Measurements from ENCODE around the gene MUC5B.

Gene MUC5B

DNA sequence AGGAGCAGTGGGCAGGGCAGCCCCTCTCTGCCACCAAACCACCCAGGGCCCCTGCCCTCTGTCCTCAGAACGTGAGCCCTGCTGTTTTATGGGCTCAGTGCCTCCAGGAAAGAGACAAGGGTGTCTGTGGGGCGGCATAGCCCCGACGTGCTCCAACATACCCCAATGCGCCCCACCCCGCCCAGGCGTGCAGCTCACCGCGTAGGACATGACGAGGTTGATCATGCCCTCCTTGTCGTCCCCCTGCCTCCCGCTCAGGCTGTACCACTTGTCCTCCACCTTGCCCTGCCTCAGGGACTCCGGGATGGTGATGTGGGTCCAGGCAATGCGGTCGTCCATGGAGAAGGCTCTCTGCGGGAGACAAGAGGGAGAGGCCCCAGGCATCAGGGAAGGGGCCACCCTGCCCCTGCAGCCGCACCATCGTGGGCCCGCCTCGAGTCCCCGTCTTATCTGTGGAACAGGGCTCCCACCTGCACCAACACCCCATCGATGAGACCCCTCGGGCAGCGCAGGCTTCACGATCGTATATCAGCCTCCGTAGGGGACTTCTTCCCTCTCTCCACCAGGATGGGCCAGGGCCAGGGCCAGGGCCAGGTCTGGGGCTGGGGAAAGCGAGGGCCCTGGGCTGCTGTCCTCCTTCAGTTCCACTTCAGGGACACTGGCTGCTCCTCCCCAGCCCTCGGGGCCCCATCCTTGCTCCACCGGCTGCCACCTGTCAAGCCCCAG, 65.7 kb downstream of the MUC5B start:
- no peak for DNase-seq

DNA sequence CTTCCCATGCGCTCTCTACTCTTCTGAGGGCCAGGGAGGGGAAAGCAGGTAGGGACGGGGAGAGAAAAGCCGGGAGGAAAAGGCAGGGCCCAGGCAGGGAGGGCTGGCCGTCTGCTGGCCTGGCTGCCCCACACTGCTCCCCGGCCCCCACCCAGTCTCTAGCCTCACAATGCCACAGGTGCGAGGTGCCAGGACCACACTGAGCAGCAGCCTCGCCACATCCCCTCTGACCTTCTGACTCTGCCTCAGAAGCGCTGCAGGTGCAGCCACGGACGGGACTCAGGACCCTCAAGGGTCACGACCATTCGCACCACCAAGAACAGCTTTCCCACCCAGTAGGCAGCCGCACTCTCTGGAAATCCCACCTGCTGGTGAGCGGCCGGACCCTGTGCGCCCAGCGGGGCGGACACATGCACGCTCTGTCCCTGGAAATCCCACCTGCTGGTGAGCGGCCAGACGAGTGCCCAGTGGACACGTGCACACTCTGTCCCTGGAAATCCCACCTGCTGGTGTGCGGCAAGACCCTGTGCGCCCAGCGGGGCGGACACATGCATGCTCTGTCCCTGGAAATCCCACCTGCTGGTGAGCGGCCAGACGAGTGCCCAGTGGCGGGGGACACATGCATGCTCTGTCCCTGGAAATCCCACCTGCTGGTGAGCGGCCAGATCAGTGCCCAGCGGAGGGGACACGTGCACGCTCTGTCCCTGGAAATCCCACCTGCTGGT, 66.5 kb downstream of the MUC5B start:
- DNase-seq: no peak

DNA sequence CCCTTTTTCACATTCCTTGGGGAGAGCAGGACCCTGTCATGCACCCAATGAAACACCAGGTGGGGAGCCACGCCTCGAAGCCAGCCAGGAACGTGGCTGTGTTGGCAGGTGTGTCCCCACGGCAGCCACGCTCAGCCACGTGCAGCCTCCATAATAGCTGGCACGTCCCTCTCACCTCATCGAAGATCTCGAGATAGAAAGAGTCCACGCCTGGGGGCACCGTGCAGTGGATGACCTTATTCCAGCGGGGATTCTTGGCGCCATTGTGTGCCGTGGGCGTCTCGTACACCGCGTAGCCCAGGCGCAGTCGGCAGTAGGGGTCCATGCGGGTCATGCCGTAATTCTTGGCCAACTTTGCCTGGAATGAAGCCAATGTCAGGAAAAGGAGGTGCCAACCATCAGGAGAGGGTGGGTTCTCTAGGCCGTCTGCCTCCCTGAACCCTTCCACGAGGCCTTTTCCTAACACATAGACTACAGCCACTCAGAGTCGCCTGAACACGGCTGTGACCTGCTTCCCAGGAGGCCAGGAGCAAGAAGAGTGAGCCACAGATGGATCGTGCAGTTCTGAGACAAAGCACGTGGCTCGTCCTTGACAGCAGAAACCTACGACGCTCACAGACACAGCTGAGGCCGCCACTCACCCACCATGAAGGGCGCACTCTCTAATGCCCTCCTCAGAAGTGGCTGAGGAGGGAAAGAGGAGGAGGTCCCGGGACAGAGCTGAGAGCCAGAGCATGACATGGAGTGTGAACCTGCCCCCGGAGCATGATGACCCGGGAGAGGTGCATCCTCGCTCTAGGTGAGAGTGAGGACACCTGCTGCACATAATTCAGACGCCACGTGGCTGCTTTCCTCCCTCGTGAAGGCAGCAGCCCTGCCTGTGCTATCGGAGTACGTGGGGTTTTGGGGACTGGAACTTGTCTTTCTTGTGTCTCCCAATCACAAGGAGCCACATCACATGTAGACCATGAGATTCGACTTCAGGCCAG, 67.5 kb downstream of the MUC5B start:
- DNase-seq: no peak

DNA sequence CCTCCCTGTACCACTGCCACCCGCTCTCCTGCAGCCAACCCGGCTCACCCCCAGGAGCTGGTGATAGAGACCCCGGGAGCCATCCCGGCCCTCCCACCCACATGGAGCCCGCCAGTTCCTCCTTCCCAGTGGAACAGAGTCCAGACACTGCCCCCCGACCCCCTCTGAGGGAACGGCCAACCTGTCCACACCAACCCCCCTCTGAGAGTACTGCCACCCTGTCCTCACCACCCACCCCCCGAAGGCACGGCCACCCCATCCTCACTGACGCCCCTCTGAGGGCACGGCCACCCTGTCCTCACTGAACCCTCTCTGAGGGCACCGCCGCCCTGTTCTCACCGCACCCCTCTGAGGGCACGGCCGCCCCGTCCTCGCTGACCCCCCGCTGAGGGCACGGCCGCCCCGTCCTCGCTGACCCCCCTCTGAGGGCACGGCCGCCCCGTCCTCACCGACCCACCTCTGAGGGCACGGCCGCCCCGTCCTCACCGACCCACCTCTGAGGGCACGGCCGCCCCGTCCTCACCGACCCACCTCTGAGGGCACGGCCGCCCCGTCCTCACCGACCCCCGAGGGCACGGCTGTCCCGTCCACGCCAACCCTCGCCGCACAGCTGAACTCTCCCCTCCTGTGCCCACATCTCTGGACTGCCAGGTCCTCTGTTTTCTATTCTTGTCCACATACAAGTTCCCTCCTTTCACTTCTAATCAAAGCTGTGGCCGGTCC, 68.6 kb downstream of the MUC5B start:
- no peak for DNase-seq

DNA sequence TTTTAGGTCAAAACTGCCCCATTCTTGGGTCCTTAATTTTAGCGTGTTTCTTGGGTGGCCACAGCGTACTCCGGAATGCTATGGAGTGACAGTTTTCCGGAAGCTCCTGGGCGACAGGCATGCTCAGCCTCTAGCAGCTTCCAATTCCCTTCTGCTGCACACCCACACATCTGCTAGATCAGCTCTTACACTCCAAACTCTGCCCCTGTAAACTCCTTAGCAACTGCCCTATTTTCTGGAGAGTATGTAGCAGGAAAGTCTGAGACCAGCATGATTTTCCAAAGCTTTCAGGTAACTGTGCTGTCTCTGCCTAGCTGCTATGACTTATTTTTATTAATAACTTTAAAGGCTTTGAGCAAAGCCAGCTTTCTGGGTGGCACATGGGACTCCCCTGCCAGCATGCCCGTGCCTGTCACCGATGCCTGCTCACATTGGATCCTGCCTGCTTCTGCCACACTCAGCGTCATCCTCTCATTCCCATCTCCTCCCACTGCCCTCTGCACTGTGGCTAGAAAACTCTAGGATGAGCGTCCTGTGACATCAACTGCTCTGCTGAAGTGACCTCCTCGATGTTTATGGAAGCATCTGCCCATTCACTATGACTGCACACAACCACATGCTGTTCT, 69.3 kb downstream of the MUC5B start:
- DNase-seq: no peak

DNA sequence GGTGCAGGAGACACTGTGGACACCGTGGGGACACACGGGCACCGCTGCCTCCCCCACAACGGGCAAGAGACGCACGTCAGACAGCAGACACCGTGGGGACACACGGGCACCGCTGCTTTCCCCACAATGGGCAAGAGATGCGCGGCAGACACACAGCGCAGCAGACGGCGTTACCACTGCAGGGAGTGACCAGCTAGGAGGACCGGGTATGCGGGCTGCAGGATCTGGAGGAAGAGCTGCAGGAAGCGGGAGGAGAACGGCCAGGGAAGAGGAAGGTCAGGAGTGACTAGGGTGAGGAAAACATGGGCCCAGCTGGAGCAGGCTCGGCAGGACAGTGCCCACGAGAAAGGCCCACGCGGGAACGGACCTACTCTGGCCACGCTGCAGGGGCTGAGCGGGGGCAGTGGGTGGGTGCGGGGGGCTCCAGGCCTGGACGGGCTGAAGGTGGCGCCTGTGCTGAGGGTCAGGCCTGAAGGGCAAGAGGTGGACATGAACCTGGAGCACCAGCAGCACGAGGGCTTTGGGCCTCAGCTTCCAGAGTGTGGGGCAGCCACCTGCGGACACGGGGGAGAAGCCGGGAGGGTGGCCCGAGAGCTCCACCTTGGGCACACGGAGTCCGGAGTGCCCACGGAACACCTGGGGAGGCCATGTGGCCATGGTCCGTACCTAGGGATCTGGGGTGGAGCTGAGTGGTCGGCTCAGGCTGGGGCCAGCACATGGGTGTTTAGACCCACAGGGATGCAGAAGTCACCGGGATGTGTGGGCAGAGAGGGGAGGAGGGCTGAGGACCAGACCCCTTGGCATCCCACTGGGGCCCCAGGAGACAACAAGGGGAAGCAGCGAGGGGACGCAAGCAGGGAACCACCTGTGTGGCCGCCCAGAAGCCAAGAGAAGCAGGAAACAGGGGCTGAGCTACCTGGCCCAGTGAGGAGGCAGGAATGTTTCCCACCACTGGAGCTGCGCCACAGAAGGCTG, 70.1 kb downstream of the MUC5B start:
- DNase-seq: no peak

DNA sequence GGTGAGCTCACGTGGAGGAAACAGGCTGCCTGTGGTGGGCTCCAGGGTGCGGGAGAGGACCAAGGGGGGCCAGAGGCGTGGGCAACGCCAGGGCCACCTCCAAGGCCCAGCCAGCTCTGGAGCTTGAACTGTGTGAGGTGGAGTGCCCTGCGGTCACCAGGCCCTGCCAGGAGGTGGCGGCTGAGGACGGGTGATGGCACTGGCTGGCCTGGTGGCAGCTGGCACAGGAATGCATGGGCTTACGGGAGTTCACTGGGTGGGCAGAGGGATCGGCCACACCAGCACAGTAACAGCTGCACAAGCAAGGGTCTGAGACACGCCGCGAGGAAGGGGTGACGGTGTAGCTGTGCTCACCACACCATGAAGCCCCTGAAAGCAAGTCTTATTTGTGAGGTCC, 70.8 kb downstream of the MUC5B start:
- DNase-seq: no peak

DNA sequence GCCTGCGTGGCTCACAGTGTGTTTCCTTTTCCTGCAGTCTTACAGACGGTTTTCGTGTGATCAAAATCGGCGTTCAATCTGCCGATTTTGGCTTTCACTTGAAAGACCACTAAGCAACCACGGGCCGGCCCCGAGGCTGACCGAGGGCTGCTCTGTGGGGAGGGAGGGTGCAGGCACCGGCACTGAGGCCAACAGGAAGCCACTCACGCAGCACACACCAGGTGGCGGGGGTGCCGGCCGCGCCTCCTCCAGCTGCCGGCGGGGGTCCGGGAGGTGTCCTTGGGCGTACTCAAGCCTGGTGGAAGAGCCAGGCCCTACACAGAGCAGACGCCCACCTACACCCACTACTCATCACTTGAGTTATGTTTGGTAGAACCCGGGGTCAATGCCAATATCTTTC, 72.2 kb downstream of the MUC5B start:
- DNase-seq: no peak

DNA sequence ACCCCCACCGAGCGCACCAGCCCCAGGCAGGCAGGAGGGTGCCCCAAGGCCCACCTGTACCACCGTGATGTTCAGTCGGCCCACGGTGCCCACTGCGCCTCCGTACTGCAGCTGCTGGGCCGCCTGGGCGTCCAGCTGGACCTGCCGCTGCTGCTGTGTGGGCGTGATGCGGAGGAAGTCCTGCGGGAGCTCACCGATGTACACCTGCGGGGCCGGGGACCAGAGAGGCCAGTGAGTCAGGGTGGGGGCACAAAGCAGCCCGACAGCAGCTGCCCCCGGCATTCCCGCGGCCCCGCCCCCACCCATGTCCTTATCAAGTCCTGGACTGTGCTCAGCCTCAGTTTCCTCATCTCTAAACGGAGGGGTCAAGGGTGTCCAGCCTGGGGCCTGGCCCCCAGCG, 72.7 kb downstream of the MUC5B start:
- no peak for DNase-seq

DNA sequence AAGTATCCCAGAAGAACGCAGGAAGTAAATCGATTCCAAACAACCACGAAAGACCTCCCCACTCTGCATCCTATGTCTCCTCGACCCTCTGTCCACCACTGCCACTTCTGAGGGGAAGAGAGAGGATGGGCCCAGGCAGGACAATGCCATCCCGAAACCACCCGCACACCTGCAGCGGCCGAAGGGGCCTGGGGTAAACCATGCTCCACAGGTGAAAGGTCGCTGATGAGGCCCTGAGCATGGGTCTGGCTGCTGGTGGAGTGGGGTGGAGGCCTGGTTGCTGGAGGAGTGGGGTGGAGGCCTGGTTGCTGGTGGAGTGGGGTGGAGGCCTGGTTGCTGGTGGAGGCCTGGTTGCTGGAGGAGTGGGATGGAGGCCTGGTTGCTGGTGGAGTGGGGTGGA, 73.4 kb downstream of the MUC5B start:
- no peak for DNase-seq

DNA sequence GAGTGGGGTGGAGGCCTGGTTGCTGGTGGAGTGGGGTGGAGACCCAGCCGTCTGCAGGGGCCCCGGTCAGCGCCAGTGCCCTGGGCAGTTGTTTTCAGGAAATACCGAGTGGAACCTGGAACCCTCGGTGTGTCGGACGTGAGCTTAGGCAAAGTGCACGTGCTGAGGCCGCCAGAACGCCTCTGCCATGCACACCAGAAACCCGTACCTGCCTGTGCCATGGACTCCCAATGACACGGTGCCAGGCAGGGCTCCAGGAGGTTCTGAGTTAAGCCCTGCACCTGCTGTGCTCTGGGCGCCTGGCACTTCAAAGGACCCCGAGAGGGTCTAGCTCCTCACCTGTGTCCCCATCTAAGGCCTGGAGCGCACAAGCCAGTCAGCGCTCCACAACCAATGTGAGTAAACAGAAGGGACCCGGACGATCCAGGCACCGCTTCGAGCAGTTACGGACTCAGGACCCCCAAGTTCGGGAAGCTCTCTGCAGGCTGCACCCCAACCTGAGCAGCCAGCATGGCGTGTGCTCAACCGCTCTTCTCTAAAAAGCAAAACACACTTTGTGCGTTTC, 74.2 kb downstream of the MUC5B start:
- DNase-seq: no peak

DNA sequence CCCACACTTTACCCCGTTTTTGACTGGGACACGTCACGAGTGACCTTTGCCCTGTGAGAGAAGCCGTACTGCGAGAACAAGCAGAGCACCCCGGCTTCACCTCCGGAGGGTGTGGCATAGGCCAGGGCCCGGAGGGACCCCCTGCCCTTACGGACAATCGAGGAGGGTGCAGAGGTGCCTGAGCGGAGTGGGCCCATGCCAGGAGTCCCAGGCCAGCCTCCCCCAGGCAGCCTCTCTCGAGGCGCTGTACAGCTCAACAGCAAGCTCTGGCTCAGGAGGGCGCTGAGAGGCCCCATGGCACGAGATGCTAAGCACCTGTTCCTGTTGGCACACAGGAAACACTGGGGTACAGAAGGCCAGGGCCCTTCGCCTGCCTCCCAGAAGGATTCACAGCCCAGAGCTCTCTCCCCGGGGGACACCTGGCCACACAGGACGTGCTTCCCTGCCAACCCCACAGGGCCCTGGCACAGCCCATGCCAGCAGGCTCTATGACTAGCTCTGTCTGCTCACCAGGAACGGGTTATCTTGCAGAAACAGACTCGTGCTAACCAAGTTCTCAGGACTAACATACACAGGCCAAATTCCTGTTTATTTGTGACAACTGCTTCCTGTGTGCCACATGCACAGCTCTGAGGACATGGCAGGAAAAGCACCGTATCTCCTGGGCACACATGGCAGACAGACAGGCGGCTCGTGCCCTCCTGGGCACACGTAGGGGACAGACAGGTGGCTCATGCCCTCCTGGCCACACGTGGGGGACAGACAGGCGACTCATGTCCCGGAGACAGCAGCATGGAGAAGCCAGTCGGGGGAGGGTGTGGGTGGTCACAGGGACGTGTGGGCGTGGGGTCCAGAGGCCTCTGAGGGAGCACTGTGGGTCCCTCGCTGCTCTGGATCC, 75.0 kb downstream of the MUC5B start:
- no peak for DNase-seq

DNA sequence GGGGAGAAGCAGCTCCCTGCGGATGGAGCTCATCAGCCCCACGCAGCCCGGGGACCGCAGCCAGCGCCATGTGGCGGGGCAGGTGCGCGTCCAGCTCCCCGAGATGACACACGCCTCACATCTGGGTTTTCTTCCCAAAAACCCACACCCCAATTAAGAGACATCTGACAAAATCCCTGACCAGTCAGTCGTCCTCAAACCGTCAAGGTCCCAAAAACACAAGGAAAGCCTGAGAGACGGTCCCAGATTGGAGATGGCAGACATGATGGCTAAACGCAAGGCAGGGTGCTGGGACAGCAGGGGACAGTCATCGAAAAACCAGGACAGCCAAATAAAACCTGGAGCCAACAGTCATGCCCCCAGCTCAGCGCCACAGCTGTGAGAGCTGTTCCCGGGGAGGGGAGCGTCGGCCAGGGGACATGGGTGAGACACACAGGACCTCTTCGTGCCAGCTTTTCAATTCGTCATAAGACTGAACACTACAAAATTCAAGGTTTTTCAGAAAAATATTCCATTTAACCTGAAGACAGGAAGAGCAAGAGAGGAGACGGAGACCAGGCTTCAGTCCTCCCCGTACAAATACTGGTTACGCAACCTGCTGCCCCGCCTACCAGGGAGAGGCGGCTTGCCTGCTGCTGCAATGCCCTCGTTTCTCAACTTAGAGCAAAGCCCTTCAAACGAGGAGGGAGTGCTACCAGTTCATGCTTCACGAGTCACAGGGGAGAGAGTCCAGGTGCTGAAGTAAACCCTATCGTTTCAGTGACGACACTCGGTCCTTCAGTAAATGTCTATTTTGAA, 76.0 kb downstream of the MUC5B start:
- peak; percentile 29 for DNase-seq

DNA sequence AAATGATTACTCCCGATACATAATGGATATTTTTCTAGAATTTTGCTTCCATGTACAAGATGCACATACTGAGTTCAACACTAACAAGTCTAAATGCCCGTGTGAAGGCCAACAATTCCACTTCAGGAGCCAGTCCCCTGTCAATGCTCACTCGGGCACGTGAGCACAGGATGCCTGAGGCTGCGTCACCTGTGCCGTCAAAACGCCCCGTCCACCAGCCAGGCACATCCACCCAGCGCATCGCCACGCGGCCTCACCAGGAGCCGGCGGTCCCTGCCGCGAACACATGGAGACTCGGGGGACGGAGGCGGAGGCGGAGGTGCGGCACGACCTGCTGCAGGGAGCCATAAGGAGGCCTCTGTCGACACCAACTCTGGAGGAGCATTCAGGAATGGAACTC, 76.8 kb downstream of the MUC5B start:
- DNase-seq: peak; percentile 44

DNA sequence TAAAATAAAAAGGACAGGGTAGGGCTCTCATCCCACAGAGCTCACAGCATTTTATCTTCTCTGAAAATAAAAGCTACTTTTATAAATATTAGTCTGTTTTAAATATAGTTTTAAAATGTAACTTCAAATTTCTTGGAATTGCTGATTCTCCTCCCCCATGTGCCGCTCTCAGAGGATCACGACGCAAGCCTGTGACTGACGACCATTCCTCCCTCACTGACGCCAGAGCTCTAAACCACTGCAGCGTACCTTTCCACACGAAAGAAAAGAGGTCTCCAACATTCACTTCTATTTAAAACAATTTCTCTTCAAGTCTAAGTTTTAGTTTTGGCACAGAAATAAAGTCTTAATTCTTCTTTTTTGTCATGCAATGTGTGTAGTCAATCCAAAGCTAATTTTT, 77.3 kb downstream of the MUC5B start:
- DNase-seq: no peak

DNA sequence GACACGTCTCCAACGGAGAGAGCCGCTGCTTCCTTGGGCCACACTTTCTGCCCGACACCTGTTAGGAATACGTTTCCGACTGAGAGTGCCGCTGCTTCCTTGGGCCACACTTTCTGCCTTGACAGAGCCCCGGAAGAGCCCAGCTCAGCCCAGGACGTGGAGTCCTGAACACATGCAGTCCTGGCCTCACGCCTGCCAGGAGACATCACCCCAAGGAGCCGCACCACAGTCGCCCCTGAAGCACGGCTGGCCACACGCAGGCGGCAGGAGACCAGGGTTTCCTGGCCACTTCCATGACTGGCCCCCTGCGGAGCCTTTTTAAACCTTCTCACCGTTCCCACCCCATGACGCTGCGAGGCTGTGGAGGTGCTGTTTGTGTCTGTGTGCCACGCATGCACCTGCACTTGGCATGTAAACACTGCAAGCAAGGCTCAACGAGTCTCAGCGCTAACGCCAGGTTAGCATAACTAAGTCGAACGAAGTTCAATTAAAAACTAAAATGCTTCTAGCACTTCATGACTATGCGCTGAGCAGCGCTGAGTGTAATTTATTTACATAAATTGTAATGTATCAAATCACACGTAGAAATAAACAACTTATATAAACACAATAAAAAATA, 77.8 kb downstream of the MUC5B start:
- peak; percentile 26 for DNase-seq

DNA sequence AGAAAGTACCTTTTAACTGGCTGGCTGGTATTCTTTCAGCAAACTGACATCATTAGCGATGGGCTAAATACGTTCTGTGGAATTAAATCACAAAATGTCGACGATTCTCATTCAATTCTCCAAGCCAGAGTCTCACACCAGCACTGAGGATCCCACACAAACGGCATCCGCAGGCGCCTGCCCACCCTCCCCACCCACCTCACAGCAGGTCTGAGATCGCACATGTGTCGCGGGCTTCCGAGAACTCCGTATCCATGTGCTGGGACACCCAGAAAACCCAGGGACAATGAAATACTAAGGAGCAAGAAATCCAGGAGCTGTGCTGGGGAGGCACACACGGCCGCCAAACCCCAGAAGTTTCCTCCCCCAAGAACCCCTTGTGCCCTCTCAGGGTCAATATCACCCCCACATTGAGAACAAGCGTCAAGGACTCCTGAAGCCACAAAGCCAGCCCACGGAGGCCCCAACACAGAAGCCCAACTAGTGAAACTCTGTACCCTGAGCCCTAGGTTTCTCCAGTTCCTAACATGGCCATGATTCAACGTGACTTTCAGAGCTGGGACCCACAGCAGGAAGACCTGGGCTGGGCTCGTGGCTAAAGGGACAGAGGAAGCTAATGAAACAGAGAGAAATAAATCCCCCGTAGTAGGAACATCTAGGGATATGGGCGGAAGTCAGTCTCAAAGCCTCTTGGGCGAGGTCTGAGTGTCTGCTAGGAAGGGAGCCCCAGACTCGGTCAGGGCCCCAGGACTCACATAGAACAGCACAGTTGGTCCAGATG, 78.5 kb downstream of the MUC5B start:
- peak; percentile 17 for DNase-seq

All from activated CD8-positive, alpha-beta memory T cell treated with anti-CD3 and anti-CD28 coated beads, Interleukin-2, amount 50 U/mL, for 48 hours (primary cell).